Renal cortical epithelial cell (primary cell): ENCODE results near the gene POLRMT. TPM values are rescaled to one million over a fixed set of nuclear protein-coding genes. Genes with fewer than 3 reads are reported as not detected.
"Not testable (repeated sequence)": the region's sequence is repeated elsewhere in the genome, so short reads cannot be mapped to it uniquely, and the experiment has no call there.

ENCODE experiments used
- DNase-seq: peaks from one replicate; pipeline ENCODE4 v3.0.0-alpha.2; 2011; ENCODE audit warnings: low read depth
- total RNA-seq: library from RNA; depleted of rRNA; stranded (reverse); fragments of >200 nt; gene quantifications from 2 replicates; pipeline ENCODE4 v1.2.3, GENCODE V29; 2014

The POLRMT gene
- total RNA-seq = 22.6 and 46.3 TPM in 2 replicates

- DNase-seq = peak; percentile 96
Observed at GRCh38 chr19:633068-633785, at the start of gene POLRMT. POLRMT (minus strand) TSS chr19:633537; CDS start chr19:633512, 25 bp downstream.

- DNase-seq = no peak
Observed at GRCh38 chr19:682678-683320, 49.5 kb upstream of the POLRMT start.

GRCh38 chr19:681029-682019 lies 48.0 kb upstream of the POLRMT start:
- no peak for DNase-seq

GRCh38 chr19:680287-681028 lies 47.1 kb upstream of the POLRMT start:
- peak; percentile 89 for DNase-seq

GRCh38 chr19:679418-680286 lies 46.3 kb upstream of the POLRMT start:
- peak; percentile 25 for DNase-seq

GRCh38 chr19:678791-679388 lies 45.6 kb upstream of the POLRMT start:
- no peak for DNase-seq

GRCh38 chr19:677601-678436 lies 44.5 kb upstream of the POLRMT start:
- no peak for DNase-seq

- peak; percentile 70 for DNase-seq
Observed at GRCh38 chr19:677201-677600, 43.9 kb upstream of the POLRMT start.

GRCh38 chr19:676339-677105 lies 43.2 kb upstream of the POLRMT start, which contains the start of gene FSTL3:
FSTL3 (plus strand) TSS chr19:676392; CDS start chr19:676424, 32 bp downstream.
- no peak for DNase-seq

GRCh38 chr19:676007-676338 lies 42.6 kb upstream of the POLRMT start:
- DNase-seq = no peak

GRCh38 chr19:674282-675151 lies 41.2 kb upstream of the POLRMT start:
- DNase-seq = no peak

- no peak for DNase-seq
Observed at GRCh38 chr19:670609-671075, 37.3 kb upstream of the POLRMT start.

- not testable (repeated sequence) for DNase-seq
Observed at GRCh38 chr19:668675-669434, 35.5 kb upstream of the POLRMT start.

GRCh38 chr19:666985-667573 lies 33.7 kb upstream of the POLRMT start:
- not testable (repeated sequence) for DNase-seq

- DNase-seq = peak; percentile 48
Observed at GRCh38 chr19:664913-665443, 31.6 kb upstream of the POLRMT start.

GRCh38 chr19:663682-664117 lies 30.4 kb upstream of the POLRMT start:
- no peak for DNase-seq
